Stimulated activated CD8-positive, alpha-beta memory T cell treated with anti-CD3 and anti-CD28 coated beads, Interleukin-2, amount 100 ng/mL, for 48 hours (primary cell): ENCODE results near the gene CADPS.

Source experiments
- DNase-seq, 2 donors: peaks; one replicate each; pipeline ENCODE4 v3.0.0-alpha.2; 2020; ENCODE audit warnings: low read depth in 2 of 2

The CADPS gene

DNA sequence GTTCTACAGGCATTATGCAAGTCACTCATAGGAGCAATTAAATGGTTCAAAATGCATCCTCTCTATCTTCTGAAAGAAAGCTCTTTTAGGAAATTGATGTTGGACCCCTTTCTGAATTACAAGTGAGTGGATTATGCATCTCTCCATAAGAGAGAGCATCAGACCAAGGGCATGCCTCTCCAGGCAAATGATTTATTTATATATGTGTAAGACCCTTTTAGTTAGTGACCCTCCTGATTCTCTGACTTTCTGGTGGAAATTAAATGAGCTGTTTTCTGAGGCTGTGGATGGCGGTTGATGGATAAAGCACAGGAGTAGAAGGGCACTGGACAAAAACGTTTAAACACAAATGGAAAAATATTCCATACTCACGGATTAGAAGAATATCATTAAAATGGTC, 62.6 kb downstream of the CADPS start:
- no peak for DNase-seq

DNA sequence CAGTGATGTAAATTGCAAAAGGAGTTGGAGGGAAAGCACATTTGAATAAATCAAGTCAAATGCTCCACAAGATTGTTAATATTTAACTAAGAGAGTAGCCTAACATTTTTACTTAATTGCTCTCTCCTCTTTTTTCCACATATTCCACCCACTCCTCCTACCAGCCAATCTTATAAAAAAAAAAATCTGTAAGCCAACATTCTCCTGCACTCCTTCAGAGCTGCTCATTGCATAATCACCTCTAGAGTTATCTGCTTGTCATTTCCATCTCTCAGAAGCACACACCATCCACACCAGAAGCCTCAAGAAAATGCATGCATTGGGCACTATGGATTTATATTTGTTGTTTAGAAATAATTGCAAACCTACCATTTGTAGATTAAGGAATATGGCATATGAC, 64.1 kb downstream of the CADPS start:
- DNase-seq: no peak

DNA sequence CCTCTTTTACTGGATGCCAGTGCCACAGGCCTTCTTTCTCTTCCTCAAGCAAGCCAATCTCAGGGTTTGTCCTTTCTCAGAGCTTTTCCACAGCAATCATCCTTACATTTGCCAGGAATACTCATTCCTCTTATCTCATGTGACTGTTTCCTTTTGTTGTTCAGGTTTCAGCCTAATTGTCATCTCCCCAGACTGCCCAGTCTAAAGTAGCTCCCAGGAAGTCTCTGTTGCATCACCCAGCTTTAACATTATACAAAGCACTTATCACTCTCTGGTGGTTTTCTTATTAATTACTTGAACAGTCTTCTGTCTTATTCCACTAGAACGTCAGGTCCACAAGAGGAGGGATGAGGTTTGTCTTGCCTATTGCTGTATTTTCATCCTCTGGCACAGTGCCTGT, 65.8 kb downstream of the CADPS start:
- no peak for DNase-seq

DNA sequence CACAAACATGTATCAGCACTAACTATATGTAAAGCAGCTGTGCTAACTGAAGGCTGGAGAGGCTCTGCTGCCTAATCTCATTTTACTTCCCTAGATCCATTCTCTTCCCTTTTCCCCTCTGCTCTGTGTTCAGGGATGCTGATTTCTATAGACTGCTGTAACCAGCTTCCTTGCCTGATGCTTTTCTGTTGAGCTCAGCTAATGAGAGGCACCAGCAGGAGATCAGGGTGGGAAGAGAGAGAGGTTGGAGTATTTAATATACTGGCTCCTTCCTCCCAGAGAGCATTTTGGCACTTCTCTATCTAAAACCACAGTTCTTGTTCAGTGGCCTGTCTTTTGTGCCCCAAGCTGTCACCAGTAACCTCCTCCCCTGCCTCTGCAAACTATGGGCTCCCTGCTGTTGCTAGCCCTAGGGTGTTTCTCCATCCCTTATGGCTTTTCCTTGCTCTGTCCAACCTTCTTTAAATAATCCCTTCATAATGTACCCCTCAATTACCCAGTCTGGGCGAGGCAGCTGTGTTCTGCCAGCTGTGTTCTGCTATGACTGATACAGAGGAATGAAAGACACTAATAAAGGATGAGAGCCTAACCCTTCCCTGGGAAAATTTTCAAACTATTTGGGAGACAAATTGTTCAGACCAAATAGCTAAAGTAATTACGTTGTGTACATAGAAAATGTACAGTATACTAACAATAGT, 69.5 kb downstream of the CADPS start:
- DNase-seq: no peak

DNA sequence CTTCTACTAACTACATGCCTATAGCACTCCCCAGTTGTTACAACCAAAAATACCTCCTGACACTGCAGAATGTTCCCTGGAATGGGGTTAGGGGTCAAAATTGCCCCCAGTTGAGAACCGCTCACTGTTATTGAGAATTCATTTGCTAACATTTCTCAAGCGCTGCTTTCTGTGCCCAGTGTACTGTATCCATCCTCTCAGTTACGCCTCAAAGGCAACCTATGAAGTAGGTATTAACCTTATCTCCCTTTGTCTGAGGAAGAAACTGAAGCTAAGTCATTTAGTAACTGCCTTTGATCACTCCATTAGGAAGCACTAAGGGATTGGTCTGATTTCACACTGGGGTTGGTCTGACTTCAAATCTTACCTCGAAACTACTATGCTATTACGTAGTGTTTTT, 70.1 kb downstream of the CADPS start:
- no peak for DNase-seq

DNA sequence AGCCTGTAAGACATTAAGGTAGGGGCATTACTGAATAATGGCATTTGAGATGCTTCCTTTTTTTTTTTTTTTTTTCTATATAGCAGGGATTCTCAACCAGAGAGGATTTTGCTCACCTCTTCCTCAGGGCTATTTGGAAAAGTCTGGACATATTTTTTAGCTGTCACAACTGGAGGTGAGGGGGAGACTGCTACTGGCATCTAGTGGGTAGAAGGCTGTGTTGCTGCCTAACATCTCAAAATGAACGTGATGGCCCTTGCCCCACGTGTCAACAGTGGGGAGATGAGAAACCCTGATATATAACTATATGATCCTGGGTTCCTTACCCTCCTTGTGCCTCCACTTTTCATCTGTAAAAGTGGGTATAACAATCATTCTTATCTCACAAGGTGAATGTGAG, 71.9 kb downstream of the CADPS start:
- DNase-seq: no peak

DNA sequence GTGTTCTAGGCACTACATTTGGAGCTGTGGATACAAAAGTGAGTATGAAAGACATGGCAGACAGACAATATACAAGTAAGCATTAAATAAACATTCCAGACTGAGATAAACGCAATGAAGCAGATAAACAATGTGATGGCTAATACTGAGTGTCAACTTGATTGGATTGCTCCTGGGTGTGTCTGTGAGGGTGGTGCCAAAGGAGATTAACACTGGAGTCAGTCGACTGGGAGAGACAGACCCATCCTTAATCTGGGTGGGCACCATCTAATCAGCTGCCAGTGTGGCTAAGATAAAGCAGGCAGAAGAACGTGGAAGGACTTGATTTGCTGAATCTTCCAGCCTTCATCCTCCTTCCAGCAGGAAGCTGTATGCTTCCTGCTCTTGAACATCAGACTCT, 77.2 kb downstream of the CADPS start:
- no peak for DNase-seq

DNA sequence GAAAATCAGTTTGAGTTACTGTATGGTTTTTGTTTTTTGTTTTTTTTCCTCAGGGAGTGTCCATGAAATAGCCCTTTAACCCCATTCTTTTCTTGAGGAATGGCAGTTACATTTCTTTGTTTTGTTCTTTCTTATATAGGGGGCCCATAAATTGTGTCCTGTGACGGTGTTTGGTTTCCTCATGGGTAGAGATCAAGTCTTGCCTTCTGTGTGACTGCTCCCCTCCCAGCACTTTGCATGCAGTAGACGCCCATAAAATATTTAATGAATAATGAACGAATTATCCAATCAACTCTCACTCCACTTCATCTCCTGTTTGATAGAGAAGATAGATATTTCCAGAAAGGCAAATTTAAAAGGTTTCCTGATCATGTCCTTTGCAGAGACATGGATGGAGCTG, 78.1 kb downstream of the CADPS start:
- DNase-seq: no peak

DNA sequence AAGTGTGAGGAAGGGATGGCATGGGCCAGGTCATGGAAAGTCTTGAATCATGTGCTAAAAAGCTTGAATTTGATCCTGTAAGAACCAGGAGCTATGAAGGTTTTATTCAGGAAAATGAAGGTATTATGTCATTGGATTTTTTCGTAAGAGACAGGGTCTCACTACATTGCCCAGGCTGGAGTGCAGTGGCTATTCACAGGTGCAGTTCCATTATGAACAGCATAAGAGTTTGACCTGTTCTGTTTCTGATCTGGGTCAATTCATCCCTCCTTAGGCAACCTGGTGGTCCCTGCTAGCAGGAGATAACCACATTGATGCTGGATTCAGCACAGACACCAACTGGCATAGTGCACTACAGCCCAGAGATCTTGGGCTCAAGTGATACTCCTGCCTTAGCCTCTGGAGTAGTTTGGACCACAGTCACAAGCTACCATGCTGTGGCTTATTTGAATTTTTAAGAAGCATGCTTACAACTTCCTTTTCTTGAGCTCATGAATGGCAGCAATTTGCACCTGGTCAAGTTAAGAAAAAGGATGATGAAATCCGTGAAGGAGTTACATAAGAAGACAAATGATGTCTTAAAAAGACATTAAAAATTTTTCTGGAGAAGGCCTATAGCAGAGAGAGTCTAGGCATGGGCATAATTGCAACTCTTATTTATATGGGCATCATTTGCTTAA, 79.1 kb downstream of the CADPS start:
- DNase-seq: no peak

DNA sequence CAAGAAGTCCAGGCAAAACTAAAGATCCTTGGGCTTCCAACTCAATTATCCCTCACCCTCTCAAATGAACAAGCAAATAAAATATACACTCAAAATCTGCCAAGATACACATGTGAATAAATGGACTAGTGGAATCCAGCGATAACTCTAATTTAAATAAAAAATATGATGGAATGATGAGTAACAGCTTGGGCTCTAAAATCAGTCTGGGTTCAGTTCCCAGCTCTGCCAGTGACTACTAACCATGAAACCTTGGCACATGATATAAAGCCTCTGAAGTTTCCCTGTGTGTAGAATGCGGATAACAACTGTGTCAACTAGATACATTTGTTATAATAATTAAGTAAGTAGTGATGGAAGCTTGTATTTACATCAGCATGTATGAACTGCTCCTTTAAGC, 81.3 kb downstream of the CADPS start:
- DNase-seq: no peak

DNA sequence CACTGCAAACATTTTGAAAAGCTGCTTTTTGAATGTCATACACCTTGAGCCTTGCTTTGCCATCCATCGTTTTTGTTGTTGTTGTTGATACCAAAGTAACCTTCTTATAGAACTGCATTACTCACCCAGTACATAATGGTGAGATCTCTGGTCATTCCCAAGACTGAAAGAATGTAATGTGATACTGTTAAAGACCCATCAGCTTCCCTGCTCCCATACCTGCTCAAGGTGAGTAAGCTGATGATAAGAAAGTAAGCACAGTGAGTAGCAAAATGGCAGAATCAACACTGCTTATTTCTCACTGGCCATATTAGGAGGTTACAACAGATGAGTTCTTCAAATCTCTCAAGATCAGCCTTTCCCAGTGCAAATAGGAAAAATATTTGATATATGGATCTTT, 89.8 kb downstream of the CADPS start:
- no peak for DNase-seq

DNA sequence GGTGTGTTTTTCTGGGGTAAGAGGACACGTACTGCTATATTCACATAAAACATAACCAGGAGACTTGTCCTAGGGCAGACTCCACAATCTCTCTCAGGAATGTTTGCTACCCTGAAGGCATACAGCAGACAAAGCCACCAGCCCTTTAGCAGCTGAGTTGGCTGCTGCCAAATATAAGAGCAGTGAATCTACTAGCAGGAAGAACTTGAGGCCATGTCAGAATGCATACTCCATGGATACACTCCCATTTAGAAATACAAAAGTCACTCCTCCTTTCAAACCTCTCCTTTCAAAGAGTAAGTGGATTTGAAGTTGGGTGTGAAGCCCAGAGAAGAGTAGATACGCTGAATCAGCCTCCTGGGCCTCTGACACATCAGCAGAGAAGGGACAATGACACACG, 94.1 kb downstream of the CADPS start:
- DNase-seq: no peak

DNA sequence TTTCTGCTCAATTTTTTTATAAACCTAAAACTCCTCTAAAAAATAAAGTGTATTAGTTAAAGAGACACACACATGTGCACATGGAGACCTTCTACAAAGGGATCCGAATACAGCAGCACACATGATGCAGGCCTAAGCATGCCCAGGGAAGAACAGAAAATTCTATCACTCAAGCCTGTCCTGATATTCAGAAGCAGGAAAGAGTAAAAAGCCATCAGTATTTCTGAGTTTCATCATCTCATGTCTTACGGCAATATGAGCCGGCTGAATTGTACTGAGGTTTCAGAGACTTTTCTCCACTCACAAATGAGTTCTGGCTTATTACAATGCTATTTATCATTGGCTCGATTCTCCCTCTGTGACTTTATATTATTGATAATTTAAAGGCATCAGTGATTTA, 97.5 kb downstream of the CADPS start:
- no peak for DNase-seq

DNA sequence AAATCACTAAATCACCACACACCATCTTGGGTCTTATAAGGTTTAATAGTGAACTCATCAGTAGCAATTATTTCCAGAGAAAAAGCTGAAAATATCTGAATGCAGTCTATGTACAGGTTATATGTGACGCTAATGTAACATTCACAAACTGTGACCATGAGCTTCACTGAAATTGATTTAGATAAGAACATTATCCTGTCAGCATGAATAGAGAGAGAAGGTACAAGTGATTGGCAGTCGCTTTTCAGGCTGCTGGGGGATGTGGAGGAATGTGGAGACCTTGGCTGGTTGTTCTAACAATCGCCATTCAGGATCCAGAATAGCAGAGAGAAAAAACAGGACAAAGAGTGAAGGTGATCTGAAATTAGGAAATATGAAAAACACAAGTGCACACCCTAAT, 98.1 kb downstream of the CADPS start:
- no peak for DNase-seq

DNA sequence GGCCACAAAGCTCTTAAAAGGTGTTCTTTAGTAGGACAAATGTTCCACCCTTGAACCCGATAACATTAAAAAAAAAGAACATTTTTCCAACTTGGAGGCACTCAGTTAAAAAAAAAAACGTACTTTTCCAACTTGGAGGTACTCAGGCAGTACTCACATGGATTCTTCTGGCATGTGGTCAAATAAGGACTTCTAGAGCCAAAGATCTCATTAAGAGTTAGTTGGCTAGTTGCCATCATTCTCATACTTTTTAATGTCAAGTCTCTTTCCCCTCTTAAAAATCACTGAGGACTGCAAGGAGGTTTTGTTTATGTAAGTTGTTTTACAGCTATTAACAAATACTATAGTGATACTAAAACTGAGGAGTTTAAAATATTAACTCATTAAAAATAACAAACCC, 101.0 kb downstream of the CADPS start:
- no peak for DNase-seq

DNA sequence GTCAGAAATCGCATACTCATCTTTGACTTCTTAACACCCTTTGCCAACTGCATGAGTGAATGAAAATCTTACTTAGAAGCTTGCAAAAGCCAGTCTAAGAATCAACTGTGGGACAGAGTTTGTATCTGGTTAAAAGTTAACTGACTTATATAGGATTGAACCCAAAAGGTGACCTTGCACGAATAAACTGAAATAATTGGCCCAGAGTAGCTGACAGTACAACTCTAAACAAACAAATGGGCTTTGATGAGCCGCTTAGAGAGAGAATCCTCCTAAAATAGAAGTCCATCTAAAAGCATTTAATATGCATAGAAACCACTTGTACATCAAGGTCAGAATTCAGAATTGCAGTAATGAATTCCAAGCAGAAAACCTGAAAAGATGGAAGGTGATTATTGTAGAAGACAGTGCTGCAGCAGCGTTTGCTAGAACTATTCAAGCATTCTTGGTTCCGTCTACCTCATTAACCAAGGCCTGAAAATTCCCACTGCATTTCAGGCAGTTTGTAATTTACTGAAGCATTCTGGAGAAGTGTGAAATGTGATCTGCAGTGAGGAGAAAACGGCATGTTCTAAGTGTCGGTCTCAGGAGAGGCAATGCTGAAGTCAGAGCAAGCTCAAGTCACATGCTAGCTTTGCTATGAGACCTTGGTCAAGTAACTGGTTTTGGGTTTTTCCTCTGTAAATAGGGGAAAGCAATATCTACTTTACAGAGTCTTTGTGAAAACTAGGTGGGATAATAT, 103.7 kb downstream of the CADPS start:
- no peak for DNase-seq

DNA sequence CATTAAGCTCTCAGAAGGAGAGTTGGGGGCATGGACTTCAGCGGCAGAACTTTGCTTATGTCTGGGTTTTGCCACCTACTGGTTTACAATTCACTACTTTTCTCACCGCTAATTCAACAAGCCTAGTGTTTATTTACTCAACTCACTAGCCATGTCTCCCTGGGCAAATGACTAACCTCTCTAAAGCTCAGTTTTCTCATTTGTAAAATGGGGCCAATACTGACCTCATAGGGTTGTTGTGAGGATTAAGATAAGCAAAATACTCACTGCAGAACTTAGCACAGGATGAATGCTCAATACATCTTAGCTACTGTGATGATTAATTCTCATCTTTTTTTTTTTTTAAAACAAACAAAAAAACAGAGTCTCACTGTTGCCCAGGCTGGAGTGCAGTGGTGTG, 106.3 kb downstream of the CADPS start:
- no peak for DNase-seq

DNA sequence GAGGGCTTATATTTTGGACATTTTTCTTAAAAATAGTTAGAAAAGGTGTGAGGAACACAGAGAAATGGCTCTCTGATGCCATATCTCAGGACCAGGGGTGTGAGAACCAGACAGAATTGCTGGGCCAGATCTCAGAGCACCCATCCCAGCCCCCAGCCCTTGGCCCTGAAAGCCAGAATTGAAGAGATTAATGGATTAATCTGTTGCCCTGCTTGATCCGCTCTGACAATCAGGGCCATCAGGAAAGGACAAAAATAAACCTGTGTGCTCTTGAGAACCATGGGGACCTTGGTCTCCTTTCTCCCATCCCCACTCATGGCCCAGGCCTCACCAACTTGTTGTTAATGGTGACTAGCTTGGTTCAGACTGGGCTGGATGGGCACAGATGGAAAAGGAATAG, 113.5 kb downstream of the CADPS start:
- DNase-seq: no peak

DNA sequence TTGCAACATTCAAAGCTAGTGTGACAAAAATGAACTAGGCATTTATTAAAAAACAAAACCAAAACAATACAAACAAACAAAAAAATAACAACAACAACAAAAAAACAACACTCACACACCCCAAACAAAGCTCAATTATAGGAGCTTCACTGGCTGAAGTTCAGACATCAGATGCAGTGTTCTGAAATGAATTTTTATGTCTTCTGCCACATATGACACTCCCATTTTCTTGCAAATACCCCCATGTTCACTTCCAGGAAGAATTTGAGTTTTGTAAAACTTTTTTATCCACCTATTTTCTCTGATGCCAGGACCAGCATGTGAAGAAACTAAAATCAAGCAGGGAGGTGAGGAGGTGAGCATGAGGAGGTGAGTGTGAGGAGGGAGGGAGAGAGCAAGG, 113.9 kb downstream of the CADPS start:
- DNase-seq: no peak

DNA sequence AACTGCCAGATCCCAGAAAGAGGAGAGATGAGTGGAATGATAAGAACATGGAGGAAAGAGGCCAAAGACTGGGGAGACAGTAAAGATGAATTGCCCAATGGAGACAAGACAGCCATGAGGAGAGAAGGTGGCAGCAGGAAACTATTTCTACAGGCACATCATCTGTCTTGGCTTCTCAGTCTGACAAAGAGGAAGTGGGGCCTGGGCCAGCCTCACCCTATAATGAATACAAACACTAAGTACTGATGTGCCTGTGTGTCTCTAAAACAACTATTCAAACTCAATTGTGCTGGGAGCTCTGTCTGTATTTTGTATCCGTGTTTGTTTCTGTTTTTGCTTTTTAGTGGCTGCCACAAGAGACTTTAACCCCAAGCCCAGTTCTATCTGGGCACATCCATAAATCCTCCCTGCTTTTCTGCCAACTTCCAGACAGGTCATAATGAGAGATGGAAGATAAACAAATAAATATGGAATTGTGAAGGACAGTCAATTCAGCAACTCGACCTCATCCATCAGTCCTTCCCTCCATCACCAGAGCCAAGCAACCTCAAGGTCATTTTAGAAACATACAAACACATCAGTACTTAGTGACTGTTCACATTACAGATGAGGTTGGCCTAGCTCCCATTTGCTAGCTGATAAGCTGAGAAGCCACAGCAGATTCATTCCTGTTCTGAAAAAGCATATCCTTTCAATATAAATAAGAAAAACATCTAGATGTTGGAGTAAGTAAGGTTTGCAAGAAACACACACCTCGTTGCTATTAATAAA, 116.7 kb downstream of the CADPS start:
- no peak for DNase-seq

DNA sequence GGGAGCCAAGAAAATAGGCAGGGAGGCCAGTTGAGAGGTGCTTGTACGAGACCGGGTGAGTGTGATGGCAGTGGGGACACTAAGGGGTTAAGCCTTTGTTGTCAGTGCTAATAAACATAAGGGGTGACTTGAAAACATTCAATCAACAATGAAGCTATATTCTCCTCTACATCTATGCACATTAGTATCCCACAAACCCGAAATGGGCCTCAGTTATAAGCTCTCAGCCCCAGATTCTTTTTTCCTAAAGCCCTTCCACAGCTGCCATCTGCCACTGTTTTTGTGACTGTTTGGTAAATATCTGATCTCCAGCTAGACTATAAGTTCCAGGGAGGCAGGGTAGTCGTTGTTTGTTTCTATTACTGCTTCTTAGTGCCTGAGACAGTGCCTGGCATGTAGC, 118.2 kb downstream of the CADPS start:
- DNase-seq: no peak

DNA sequence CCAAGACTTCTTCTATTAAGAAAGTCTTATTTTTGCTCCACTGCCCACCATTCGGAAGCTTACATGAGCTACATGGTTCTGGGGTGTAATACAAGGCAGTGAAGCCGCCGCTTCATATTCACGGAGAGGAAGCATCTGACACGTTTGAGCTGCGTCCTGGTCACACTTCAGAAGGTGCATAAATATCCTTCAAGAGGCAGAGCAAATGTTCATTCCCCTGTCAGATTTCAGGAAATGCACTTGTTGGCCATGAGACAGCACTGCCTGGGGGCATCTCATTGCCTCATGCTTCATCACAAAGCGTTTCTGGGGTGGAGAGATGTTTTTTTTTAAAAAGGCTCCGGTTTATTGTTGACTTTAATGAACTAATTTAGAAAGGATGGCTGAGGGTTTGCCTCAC, 119.9 kb downstream of the CADPS start:
- DNase-seq: no peak
